ENCODE data around the gene ATP6V1F.

ATP6V1F gene

GRCh38 chr7:128835790-128836641, 26.6 kb upstream of the ATP6V1F start:
- peak; percentile 76 for DNase-seq (ENCODE audit: low read depth)

DNA sequence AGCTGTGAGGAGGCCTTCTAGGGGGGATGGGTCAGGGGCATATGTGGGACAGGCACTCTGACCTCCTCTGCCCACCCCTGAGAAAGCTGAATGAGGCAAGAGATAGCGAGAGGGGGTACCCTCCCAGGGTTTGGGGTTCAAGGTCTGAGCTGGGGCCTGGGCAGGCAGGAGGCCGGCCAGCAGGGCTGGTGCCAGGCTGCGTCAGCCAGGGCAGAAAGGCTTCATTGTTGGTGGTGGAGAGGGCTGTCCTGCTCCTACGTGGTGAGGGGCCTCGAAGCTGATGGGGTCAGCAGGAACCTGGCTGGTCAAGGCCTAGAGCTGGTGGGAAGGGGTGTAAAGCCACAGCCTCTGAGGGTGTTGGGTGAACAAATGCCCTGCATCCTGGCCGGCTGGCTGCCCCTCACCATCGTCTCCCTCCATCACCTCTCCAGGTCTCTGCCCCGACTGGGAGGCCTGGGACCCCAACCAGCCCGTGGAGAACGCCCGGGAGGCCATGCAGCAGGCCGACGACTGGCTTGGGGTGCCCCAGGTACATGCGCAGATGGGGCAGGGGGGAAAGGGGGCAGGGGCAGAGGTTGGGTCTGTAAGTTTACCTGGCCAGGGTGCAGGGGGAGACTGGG, 25.8 kb upstream of the ATP6V1F start:
- no peak for DNase-seq (ENCODE audit: low read depth)

DNA sequence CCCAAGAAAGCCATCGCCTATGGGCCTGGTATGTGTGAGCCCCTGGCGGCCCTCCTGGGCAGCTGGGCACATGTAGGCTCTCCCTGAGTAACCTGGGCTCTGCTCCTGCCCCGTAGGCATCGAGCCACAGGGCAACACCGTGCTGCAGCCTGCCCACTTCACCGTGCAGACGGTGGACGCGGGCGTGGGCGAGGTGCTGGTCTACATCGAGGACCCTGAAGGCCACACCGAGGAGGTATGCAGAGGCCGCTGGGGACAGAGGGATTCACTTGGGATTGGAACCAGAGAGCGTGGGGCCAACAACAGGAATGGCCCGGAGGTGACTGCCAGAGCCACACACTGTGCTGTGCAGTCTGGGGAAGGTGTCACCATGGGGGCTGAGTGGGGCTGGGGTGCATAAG, 25.1 kb upstream of the ATP6V1F start:
- no peak for DNase-seq (ENCODE audit: low read depth)

GRCh38 chr7:128838109-128838779, 24.4 kb upstream of the ATP6V1F start:
- DNase-seq (ENCODE audit: low read depth) = no peak

DNA sequence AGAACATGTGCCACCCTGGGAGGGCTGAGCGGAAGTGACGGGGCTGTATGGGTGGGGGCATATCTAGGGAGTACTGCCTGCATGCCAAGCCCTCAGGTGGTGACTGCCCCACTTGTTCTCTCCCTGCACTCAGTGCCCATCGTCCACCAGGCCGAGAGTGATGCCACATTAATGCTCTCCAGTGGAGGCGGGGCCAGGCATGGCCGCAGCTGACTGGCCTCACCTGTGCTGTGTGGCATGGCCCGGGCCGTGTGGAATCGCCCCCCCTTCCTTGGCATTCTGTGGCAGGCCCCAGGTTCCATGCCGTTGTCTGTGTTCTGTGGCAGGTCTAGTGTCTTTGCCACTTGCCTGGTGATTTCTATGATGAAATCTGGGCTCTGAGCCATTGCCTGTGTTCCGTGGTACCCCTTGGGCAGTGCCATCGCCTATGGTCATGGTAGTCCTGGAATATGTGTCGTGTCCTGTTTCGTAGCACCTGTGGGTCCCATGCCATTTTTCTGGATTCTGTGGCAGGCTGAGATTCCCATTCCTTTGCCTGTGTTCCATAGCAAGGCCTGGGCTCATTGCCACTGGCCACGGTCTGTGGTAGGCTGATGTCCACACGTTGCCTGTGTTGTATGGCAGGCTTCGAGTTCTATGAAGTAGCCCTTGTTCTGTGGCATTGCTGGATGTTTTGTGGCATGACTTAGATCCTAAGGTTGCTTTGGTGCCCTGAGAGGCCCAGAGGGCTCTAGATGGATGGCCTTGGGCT, 23.5 kb upstream of the ATP6V1F start:
- DNase-seq (ENCODE audit: low read depth) = no peak

DNA sequence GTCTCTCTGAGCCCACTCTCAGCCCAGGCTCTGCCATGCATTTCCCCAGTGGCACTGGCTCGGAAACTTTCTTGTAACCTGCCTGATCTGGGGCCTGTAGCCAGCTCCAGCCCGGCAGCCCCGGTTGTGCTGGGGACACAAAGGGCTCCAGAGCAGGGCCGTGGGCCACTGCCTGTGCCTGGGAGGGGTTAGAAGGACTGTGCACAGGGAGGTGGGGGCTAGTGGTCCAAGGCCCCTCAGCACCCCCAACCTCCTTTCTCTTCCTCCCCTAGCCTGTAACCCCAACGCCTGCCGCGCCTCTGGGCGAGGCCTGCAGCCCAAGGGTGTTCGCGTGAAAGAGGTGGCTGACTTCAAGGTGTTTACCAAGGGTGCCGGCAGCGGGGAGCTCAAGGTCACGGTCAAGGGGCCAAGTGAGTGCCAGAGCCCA, 22.9 kb upstream of the ATP6V1F start:
- no peak for DNase-seq (ENCODE audit: low read depth)

- DNase-seq (ENCODE audit: low read depth) = no peak
These were observed 22.1 kb upstream of the ATP6V1F start for GRCh38 chr7:128840326-128841170.

- no peak for DNase-seq (ENCODE audit: low read depth)
These were observed 21.4 kb upstream of the ATP6V1F start for GRCh38 chr7:128841171-128841690.

DNA sequence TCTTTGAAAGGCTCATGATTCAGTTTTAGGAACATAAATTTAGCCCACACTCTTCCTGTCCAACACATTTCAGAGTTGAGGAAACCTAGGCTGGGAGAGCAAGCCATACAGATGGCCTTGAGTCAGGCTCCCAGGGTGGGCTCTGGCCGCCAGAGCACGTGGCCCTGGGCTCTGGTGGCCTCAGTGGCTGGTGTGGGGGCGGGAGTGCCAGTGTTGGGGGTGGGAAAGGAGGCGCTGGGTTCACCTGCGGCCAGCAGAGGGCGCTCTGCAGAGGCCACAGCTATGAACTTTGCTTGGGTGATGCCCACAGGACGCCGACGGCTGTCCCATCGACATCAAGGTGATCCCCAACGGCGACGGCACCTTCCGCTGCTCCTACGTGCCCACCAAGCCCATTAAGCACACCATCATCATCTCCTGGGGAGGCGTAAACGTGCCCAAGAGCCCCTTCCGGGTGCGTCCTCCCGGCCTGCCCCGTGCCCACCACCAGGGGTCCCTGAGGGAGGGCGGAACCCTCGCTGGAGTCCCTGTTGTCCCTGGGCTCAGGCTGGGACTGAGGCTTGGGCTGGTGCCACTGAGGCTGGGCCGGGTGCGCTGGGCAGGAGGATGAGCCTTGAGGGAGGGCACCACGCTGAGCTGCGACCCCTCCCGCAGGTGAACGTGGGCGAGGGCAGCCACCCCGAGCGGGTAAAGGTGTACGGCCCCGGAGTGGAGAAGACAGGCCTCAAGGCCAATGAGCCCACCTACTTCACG, 20.6 kb upstream of the ATP6V1F start:
- DNase-seq (ENCODE audit: low read depth) = peak; percentile 37

GRCh38 chr7:128842674-128843641, 19.7 kb upstream of the ATP6V1F start:
- no peak for DNase-seq (ENCODE audit: low read depth)

GRCh38 chr7:128843938-128844621, 18.6 kb upstream of the ATP6V1F start:
- no peak for DNase-seq (ENCODE audit: low read depth)

DNA sequence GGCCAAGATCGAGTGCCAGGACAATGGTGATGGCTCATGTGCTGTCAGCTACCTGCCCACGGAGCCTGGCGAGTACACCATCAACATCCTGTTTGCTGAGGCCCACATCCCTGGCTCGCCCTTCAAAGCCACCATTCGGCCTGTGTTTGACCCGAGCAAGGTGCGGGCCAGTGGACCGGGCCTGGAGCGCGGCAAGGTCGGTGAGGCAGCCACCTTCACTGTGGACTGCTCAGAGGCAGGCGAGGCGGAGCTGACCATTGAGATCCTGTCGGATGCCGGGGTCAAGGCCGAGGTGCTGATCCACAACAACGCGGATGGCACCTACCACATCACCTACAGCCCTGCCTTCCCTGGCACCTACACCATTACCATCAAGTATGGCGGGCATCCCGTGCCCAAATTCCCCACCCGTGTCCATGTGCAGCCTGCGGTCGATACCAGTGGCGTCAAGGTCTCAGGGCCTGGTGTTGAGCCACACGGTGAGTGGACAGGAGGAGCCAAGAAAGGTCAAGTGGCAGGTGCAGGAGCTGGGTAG, 17.8 kb upstream of the ATP6V1F start:
- DNase-seq (ENCODE audit: low read depth) = no peak

GRCh38 chr7:128845475-128845874, 17.2 kb upstream of the ATP6V1F start:
- DNase-seq (ENCODE audit: low read depth) = no peak

GRCh38 chr7:128845987-128846386, 16.7 kb upstream of the ATP6V1F start:
- DNase-seq (ENCODE audit: low read depth) = no peak

DNA sequence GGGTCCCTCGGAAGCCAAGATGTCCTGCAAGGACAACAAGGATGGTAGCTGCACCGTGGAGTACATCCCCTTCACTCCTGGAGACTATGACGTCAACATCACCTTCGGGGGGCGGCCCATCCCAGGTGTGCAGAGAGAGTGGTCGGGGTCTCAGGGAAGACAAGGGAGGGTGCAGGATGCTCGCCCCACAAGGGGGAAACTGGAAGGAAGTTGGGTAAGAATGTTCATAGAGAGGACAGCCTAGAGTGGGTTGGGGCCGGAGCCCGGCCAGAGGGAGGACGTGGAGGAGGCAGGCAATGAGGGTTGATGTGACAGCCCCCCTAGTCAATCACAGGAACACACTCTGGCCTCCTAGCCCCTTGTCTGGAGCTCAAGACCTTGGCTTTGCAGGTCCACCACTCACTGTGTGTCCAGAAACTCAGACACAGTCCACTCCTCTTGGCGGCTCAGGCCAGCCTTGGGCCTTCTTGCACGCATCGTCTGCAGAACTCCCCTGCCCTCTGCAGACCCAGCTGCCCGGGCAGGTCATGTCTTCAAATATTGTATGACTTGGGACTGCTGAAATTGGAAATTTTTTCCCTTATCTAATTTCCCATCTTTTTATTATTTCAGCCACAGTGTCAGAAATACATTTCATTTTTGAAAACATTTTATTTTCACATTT, 15.7 kb upstream of the ATP6V1F start:
- DNase-seq (ENCODE audit: low read depth) = no peak

DNA sequence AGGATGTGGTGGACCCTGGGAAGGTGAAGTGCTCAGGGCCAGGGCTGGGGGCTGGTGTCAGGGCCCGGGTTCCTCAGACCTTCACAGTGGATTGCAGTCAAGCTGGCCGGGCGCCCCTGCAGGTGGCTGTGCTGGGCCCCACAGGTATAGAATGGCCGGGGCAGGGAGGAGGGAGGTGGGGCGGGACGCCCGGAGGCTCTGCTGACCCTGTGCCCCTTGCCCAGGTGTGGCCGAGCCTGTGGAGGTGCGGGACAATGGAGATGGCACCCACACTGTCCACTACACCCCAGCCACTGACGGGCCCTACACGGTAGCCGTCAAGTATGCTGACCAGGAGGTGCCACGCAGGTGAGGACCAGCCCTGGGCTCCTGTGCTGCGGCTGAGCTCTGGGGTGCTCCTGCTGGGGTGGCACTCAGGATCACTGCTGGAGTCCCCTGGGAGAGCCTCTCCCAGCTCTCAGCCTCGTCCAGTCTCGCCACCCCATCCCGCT, 14.9 kb upstream of the ATP6V1F start:
- DNase-seq (ENCODE audit: low read depth) = no peak

Measured in amniotic epithelial cell (primary cell).